ENCODE results near the gene YPEL5.
"Not testable (repeated sequence)": the region's sequence is repeated elsewhere in the genome, so short reads cannot be mapped to it uniquely, and the experiment has no call there.

YPEL5 gene

DNA sequence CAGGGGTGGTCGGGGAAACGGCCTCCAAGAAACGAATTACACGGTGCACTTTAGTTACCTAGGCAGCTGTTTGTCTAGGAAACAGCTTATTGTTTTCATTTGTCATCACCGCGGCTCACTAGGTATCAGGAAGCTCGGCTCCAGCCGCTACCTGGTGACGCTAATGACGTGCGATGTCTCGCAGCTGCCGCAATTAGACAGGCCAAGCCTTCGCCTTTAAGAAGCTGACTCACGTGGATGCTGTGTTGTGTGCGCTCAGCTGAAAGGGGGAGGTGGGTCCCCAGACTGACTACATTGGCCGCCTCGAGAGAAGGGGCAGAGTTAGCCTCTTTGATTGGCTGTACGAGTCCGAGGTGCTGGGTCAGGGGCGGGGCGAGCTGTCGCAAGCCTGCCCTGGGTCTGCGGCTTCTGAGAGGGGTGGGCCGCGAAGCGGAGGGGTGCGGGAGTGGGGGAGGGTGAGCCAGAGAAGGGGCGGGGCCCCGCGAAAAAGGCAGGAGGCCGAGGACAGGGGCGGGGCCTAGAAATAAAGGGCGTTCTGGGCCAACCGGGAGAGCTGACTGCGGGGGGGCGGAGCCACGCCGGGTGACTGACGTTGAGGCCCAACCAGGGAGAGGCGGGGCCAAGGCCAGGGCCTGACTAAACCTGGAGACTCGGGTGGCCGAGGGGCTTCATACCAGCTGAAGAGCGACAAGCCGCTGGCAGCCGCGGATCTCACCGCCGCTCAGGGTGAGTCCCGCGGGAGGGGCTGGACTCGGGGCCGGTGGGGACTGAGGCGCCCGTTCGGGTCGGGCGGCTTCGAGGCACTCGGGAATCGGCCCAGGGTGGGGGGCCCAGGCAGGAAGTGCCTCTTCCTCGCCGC, at the start of gene YPEL5:
YPEL5 (plus strand) TSS at position 671 of the 859 bp plus-strand sequence. CDS start 9,645 bp downstream, outside the sequence.
- Histone ChIP-seq H3K9me3 (ENCODE audit: insufficient read depth, low read length) (no peaks in the 10 kb centered on the region), H3K79me2 (ENCODE audit: insufficient read depth, low read length) (no peaks in the 10 kb centered on the region), H3K9me2 (replicated peaks; ENCODE audit: insufficient read depth, low read length) (no peaks in the 10 kb centered on the region), H3K27me3 (ENCODE audit: low read length) (no peaks in the 10 kb centered on the region), H2AFZ (ENCODE audit: low read depth, low read length, severe bottlenecking) (peak within 1 kb of the TSS; percentile 90), H3K27ac (ENCODE audit: low read depth, low read length) (peak within 1 kb of the TSS; percentile 44), H4K20me1 (ENCODE audit: low read depth, low read length) (no peaks in the 10 kb centered on the region), H3K36me3 (ENCODE audit: low read length) (0 out of 2 replicates have a peak, but pooled peaks cover 3% of the 10 kb centered on the region), H3K9ac (ENCODE audit: low read length) (peak within 1 kb of the TSS; percentile 68), H3K4me2 (ENCODE audit: low read depth, low read length, poor library complexity, severe bottlenecking) (peak within 1 kb of the TSS; percentile 71), H3K4me3 (ENCODE audit: insufficient read depth, low read length, poor library complexity, severe bottlenecking) (peak within 1 kb of the TSS; percentile 67), H3F3A (ENCODE audit: insufficient read depth) (peaks cover 13% of the 10 kb centered on the region)
- TF ChIP-seq EZH2phosphoT487 (conservative IDR thresholded peaks at IDR 0.05; ENCODE audit: low read length): no peak
- TF ChIP-seq, protein P1, sequence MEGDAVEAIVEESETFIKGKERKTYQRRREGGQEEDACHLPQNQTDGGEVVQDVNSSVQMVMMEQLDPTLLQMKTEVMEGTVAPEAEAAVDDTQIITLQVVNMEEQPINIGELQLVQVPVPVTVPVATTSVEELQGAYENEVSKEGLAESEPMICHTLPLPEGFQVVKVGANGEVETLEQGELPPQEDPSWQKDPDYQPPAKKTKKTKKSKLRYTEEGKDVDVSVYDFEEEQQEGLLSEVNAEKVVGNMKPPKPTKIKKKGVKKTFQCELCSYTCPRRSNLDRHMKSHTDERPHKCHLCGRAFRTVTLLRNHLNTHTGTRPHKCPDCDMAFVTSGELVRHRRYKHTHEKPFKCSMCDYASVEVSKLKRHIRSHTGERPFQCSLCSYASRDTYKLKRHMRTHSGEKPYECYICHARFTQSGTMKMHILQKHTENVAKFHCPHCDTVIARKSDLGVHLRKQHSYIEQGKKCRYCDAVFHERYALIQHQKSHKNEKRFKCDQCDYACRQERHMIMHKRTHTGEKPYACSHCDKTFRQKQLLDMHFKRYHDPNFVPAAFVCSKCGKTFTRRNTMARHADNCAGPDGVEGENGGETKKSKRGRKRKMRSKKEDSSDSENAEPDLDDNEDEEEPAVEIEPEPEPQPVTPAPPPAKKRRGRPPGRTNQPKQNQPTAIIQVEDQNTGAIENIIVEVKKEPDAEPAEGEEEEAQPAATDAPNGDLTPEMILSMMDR (IDR thresholded peaks at IDR 0.05; ENCODE audit: insufficient read depth, low read length, poor library complexity, severe bottlenecking): no peak

DNA sequence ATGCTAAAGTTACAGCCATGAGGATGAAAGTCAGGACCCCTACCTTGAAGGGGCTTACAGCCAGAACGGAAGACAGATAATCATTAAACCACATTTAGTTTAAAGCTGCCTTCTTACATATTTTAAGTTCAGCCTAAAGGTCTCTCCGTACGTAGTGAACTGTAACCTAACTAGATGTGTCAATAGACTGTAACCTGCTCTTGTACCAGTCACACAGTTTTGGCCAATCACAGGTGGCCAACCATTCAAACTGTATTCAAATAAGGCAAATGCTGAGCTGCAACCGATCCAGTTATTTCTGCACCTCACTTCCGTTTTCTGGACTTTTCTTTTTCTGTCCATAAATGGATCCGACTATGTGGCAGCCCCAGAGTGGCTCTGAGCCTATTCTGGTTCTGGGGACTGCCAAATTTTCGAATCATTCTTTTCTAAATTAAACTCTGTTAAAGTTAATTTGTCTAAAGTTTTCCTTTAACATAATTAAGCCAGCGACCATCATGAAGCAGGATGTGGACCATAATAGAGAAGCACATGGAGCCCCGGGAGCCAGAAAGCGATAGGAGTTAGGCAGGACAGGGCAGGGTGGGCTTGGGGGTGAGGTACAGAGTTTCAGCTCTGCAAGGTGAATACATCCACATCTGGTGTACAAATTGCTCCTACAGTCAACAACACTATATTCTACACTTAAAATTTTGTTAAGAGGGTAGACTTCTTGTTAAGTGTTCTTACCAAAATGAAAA, 48.4 kb upstream of the YPEL5 start:
- Histone ChIP-seq H3K4me2 (ENCODE audit: low read depth, low read length, poor library complexity, severe bottlenecking) (no peak overlapping the region), H3K4me3 (ENCODE audit: insufficient read depth, low read length, poor library complexity, severe bottlenecking) (no peak overlapping the region), H4K20me1 (ENCODE audit: low read depth, low read length) (no peaks in the 10 kb centered on the region), H3K27me3 (ENCODE audit: low read length) (no peaks in the 10 kb centered on the region), H3K9me3 (ENCODE audit: insufficient read depth, low read length) (no peaks in the 10 kb centered on the region), H3K9me2 (replicated peaks; ENCODE audit: insufficient read depth, low read length) (no peaks in the 10 kb centered on the region), H2AFZ (ENCODE audit: low read depth, low read length, severe bottlenecking) (no peak overlapping the region), H3K79me2 (ENCODE audit: insufficient read depth, low read length) (no peaks in the 10 kb centered on the region), H3K27ac (ENCODE audit: low read depth, low read length) (no peak overlapping the region), H3K9ac (ENCODE audit: low read length) (no peak overlapping the region), H3K36me3 (ENCODE audit: low read length) (no peaks in the 10 kb centered on the region), H3F3A (ENCODE audit: insufficient read depth) (no peaks in the 10 kb centered on the region)
- TF ChIP-seq, protein P1 (IDR thresholded peaks at IDR 0.05; ENCODE audit: insufficient read depth, low read length, poor library complexity, severe bottlenecking): no peak
- TF ChIP-seq EZH2phosphoT487 (conservative IDR thresholded peaks at IDR 0.05; ENCODE audit: low read length): no peak

DNA sequence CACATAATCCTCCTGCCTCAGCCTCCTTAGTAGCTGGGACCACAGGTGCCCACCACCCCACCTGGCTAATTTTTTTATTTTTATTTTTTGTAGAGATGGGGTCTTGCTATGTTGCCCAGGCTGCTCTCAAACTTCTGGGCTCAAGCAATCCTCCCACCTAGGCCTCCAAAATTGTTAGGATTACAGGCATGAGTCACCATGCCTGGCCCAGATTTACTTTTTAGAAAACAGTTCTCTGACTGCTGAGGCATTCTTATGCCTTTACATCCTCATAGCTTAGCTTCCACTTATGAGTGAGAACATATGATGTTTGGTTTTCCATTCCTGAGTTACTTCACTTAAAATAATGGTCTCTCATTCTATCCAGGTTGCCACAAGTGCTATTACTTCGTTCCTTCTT, 47.4 kb upstream of the YPEL5 start:
- H3K9ac ChIP-seq (ENCODE audit: low read length); H4K20me1 ChIP-seq (ENCODE audit: low read depth, low read length); H3K4me3 ChIP-seq (ENCODE audit: insufficient read depth, low read length, poor library complexity, severe bottlenecking); H3K9me3 ChIP-seq (ENCODE audit: insufficient read depth, low read length); H3K79me2 ChIP-seq (ENCODE audit: insufficient read depth, low read length); H3F3A ChIP-seq (ENCODE audit: insufficient read depth); H3K27ac ChIP-seq (ENCODE audit: low read depth, low read length); H3K27me3 ChIP-seq (ENCODE audit: low read length); H2AFZ ChIP-seq (ENCODE audit: low read depth, low read length, severe bottlenecking); H3K9me2 ChIP-seq (replicated peaks; ENCODE audit: insufficient read depth, low read length); H3K4me2 ChIP-seq (ENCODE audit: low read depth, low read length, poor library complexity, severe bottlenecking); H3K36me3 ChIP-seq (ENCODE audit: low read length): not testable (repeated sequence)

DNA sequence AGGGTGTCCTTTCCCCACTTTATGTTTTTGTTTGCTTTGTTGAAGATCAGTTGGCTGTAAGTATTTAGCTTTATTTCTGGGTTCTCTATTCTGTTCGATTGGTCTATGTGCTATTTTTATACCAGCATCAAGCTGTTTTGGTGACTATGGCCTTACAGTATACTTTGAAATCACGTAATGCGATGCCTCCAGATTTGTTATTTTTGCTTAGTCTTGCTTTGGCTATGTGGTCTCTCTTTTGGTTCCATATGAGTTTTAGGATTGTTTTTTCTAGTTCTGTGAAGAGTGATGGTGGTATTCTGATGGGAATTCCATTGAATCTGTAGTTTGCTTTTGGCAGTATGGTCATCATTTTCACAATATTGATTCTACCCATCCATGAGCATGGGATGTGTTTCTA, 46.1 kb upstream of the YPEL5 start:
- not testable (repeated sequence) for H3K9ac ChIP-seq (ENCODE audit: low read length); H3K79me2 ChIP-seq (ENCODE audit: insufficient read depth, low read length); H4K20me1 ChIP-seq (ENCODE audit: low read depth, low read length); H3K9me3 ChIP-seq (ENCODE audit: insufficient read depth, low read length); H3K4me3 ChIP-seq (ENCODE audit: insufficient read depth, low read length, poor library complexity, severe bottlenecking); H2AFZ ChIP-seq (ENCODE audit: low read depth, low read length, severe bottlenecking); H3K27me3 ChIP-seq (ENCODE audit: low read length); H3K27ac ChIP-seq (ENCODE audit: low read depth, low read length); H3F3A ChIP-seq (ENCODE audit: insufficient read depth); H3K9me2 ChIP-seq (replicated peaks; ENCODE audit: insufficient read depth, low read length); H3K36me3 ChIP-seq (ENCODE audit: low read length); H3K4me2 ChIP-seq (ENCODE audit: low read depth, low read length, poor library complexity, severe bottlenecking)

All from SU-DHL-6 (cell line).